LNCaP clone FGC (cell line): ENCODE data around the gene FASN.

Source experiments
- DNase-seq: peaks from one replicate; pipeline ENCODE4 v3.0.0-alpha.2; 2011; ENCODE audit warnings: low read depth
- H3K4me3 ChIP-seq: 2 replicates; pipeline ENCODE4 v1.5.1; 2011; ENCODE audit warnings: mild to moderate bottlenecking, low read depth, low read length, control low read depth
- CTCF ChIP-seq: IDR thresholded peaks from 2 replicates; pipeline ENCODE4 v1.5.1; 2012; ENCODE audit warnings: mild to moderate bottlenecking; ENCODE audit not compliant: control insufficient read depth, insufficient read depth; ENCODE audit errors: extremely low read depth

The FASN gene

GRCh38 chr17:82047914-82048570 lies 50.0 kb downstream of the FASN start:
- no peak for TF ChIP-seq CTCF
- no peak for DNase-seq
- no peak overlapping the region for H3K4me3 ChIP-seq

GRCh38 chr17:82047379-82047778 lies 50.7 kb downstream of the FASN start:
- DNase-seq, result no peak
- no peak overlapping the region for H3K4me3 ChIP-seq
- TF ChIP-seq CTCF, result no peak

GRCh38 chr17:82046903-82047302 lies 51.1 kb downstream of the FASN start:
- DNase-seq, result no peak
- no peak for TF ChIP-seq CTCF
- no peak overlapping the region for H3K4me3 ChIP-seq

GRCh38 chr17:82045936-82046484 lies 52.0 kb downstream of the FASN start:
- no peak for DNase-seq
- no peak overlapping the region for H3K4me3 ChIP-seq
- TF ChIP-seq CTCF, result no peak

GRCh38 chr17:82043507-82043906 lies 54.5 kb downstream of the FASN start:
- TF ChIP-seq CTCF, result no peak
- DNase-seq, result no peak
- H3K4me3 ChIP-seq, result no peak overlapping the region

GRCh38 chr17:82042649-82043048 lies 55.4 kb downstream of the FASN start:
- no peak for TF ChIP-seq CTCF
- H3K4me3 ChIP-seq, result no peak overlapping the region
- no peak for DNase-seq
